ENCODE measurements around the gene DGCR6. TPM values are rescaled to one million over a fixed set of nuclear protein-coding genes. Genes with fewer than 3 reads are reported as not detected.
"Not testable (repeated sequence)": the region's sequence is repeated elsewhere in the genome, so short reads cannot be mapped to it uniquely, and the experiment has no call there.

The DGCR6 gene
- total RNA-seq, 2 experiments from 2014 or later, result 4.5 to 4.6 TPM

DNA sequence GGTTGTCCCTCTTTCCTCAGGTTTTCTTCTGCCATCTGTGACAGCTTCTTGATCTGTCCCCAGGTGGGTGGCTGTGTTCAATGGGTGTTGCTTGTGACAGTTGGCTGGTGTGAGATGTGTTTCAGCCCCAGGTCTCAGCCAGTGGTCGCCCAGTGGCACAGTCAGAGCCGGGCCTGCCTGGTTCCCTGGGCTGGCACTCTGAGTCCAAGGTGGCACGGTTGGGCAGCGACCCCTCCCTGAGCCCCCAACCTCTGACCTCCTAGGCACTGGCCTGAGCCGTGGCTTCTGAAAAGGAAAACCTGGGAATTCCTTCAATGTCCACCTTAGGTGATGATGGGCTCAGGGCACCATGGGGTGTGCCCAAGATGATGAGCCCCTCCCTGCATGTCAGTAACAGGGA is 44.0 kb downstream of the DGCR6 start:
- Histone ChIP-seq H3K27ac (ENCODE audit: low read depth, low read length, poor library complexity, severe bottlenecking) (no peak overlapping the region), H3K9me2 (ENCODE audit: insufficient read depth, low read length) (no peaks in the 10 kb centered on the region), H3K4me2 (ENCODE audit: low read length) (no peak overlapping the region), H3K4me3 (ENCODE audit: low read depth, low read length, poor library complexity, severe bottlenecking) (no peak overlapping the region), H3K4me1 (ENCODE audit: insufficient read depth, low read length, poor library complexity, severe bottlenecking) (no peaks in the 10 kb centered on the region), H3K36me3 (ENCODE audit: insufficient read depth, low read length) (no peaks in the 10 kb centered on the region), H2AFZ (ENCODE audit: low read length) (no peak overlapping the region), H3K79me2 (ENCODE audit: insufficient read depth, low read depth, low read length) (no peaks in the 10 kb centered on the region), H3K9me3 (ENCODE audit: low read length) (no peaks in the 10 kb centered on the region), H4K20me1 (ENCODE audit: insufficient read depth, low read length) (no peaks in the 10 kb centered on the region)
- ChIA-PET CTCF (ENCODE audit: unreplicated experiment) (no interaction called here), POLR2A (no interaction called here)
- no peak for DNase-seq (ENCODE audit: low spot score)
- TF ChIP-seq, protein P1, sequence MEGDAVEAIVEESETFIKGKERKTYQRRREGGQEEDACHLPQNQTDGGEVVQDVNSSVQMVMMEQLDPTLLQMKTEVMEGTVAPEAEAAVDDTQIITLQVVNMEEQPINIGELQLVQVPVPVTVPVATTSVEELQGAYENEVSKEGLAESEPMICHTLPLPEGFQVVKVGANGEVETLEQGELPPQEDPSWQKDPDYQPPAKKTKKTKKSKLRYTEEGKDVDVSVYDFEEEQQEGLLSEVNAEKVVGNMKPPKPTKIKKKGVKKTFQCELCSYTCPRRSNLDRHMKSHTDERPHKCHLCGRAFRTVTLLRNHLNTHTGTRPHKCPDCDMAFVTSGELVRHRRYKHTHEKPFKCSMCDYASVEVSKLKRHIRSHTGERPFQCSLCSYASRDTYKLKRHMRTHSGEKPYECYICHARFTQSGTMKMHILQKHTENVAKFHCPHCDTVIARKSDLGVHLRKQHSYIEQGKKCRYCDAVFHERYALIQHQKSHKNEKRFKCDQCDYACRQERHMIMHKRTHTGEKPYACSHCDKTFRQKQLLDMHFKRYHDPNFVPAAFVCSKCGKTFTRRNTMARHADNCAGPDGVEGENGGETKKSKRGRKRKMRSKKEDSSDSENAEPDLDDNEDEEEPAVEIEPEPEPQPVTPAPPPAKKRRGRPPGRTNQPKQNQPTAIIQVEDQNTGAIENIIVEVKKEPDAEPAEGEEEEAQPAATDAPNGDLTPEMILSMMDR (conservative IDR thresholded peaks at IDR 0.05; ENCODE audit: low read length), result no peak
- TF ChIP-seq EZH2phosphoT487 (IDR thresholded peaks at IDR 0.05; ENCODE audit: borderline replicate concordance, low read depth, low read length), result no peak
- intact Hi-C loops (cut with micrococcal nuclease; ENCODE audit: unreplicated experiment), result no loop called here
- BruUV-seq (replicated peaks), result no TSS peak

GRCh38 chr22:18952022-18952421 is 45.9 kb downstream of the DGCR6 start:
- Histone ChIP-seq H3K36me3 (ENCODE audit: insufficient read depth, low read length) (no peaks in the 10 kb centered on the region), H3K4me3 (ENCODE audit: low read depth, low read length, poor library complexity, severe bottlenecking) (no peak overlapping the region), H3K4me2 (ENCODE audit: low read length) (no peak overlapping the region), H4K20me1 (ENCODE audit: insufficient read depth, low read length) (no peaks in the 10 kb centered on the region), H3K4me1 (ENCODE audit: insufficient read depth, low read length, poor library complexity, severe bottlenecking) (no peaks in the 10 kb centered on the region), H3K9me3 (ENCODE audit: low read length) (no peaks in the 10 kb centered on the region), H3K9me2 (ENCODE audit: insufficient read depth, low read length) (no peaks in the 10 kb centered on the region), H3K27ac (ENCODE audit: low read depth, low read length, poor library complexity, severe bottlenecking) (no peak overlapping the region), H2AFZ (ENCODE audit: low read length) (no peak overlapping the region), H3K79me2 (ENCODE audit: insufficient read depth, low read depth, low read length) (no peaks in the 10 kb centered on the region)
- TF ChIP-seq EZH2phosphoT487 (IDR thresholded peaks at IDR 0.05; ENCODE audit: borderline replicate concordance, low read depth, low read length), result no peak
- TF ChIP-seq, protein P1 (conservative IDR thresholded peaks at IDR 0.05; ENCODE audit: low read length), result no peak
- POLR2A ChIA-PET, result no interaction called here
- DNase-seq (ENCODE audit: low spot score), result no peak
- CTCF ChIA-PET (ENCODE audit: unreplicated experiment), result no interaction called here
- BruUV-seq (replicated peaks), result no TSS peak
- intact Hi-C loops (cut with micrococcal nuclease; ENCODE audit: unreplicated experiment), result no loop called here

DNA sequence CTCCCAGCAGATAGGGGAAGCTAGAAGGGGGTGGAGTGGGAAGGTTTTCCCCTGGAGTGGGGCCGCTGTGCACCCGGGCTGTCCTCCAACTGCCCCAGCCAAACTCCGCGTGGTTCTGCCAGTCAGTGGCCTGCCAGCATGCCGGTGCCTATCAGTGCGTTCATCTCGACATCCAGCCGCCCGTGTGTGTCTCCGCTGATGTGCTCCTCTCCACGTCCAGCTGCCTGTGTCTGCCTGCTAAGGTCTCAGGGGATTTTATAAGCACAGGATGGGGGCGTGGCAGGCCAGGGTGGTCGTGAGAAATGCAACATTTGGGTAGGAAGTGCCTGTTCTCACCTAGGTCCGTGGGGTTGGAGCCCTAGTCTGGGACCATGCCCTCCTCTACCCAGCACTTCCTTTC is 47.0 kb downstream of the DGCR6 start:
- POLR2A ChIA-PET; BruUV-seq (replicated peaks): not testable (repeated sequence)

More for the DNA sequence above, 47.0 kb downstream of the DGCR6 start:
- H3K9me2 ChIP-seq (ENCODE audit: insufficient read depth, low read length); H3K79me2 ChIP-seq (ENCODE audit: insufficient read depth, low read depth, low read length); H3K4me3 ChIP-seq (ENCODE audit: low read depth, low read length, poor library complexity, severe bottlenecking); H2AFZ ChIP-seq (ENCODE audit: low read length); H3K36me3 ChIP-seq (ENCODE audit: insufficient read depth, low read length); intact Hi-C loops (cut with micrococcal nuclease; ENCODE audit: unreplicated experiment); H3K9me3 ChIP-seq (ENCODE audit: low read length); H3K4me2 ChIP-seq (ENCODE audit: low read length); CTCF ChIA-PET (ENCODE audit: unreplicated experiment); H3K27ac ChIP-seq (ENCODE audit: low read depth, low read length, poor library complexity, severe bottlenecking); H3K4me1 ChIP-seq (ENCODE audit: insufficient read depth, low read length, poor library complexity, severe bottlenecking); H4K20me1 ChIP-seq (ENCODE audit: insufficient read depth, low read length): not testable (repeated sequence)
- peak; percentile 17 for DNase-seq (ENCODE audit: low spot score)
